ENCODE measurements around the gene CUX1.
"Not testable (repeated sequence)": the region's sequence is repeated elsewhere in the genome, so short reads cannot be mapped to it uniquely, and the experiment has no call there.

CUX1 gene, protein sequence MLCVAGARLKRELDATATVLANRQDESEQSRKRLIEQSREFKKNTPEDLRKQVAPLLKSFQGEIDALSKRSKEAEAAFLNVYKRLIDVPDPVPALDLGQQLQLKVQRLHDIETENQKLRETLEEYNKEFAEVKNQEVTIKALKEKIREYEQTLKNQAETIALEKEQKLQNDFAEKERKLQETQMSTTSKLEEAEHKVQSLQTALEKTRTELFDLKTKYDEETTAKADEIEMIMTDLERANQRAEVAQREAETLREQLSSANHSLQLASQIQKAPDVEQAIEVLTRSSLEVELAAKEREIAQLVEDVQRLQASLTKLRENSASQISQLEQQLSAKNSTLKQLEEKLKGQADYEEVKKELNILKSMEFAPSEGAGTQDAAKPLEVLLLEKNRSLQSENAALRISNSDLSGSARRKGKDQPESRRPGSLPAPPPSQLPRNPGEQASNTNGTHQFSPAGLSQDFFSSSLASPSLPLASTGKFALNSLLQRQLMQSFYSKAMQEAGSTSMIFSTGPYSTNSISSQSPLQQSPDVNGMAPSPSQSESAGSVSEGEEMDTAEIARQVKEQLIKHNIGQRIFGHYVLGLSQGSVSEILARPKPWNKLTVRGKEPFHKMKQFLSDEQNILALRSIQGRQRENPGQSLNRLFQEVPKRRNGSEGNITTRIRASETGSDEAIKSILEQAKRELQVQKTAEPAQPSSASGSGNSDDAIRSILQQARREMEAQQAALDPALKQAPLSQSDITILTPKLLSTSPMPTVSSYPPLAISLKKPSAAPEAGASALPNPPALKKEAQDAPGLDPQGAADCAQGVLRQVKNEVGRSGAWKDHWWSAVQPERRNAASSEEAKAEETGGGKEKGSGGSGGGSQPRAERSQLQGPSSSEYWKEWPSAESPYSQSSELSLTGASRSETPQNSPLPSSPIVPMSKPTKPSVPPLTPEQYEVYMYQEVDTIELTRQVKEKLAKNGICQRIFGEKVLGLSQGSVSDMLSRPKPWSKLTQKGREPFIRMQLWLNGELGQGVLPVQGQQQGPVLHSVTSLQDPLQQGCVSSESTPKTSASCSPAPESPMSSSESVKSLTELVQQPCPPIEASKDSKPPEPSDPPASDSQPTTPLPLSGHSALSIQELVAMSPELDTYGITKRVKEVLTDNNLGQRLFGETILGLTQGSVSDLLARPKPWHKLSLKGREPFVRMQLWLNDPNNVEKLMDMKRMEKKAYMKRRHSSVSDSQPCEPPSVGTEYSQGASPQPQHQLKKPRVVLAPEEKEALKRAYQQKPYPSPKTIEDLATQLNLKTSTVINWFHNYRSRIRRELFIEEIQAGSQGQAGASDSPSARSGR (N-terminal part only)

DNA sequence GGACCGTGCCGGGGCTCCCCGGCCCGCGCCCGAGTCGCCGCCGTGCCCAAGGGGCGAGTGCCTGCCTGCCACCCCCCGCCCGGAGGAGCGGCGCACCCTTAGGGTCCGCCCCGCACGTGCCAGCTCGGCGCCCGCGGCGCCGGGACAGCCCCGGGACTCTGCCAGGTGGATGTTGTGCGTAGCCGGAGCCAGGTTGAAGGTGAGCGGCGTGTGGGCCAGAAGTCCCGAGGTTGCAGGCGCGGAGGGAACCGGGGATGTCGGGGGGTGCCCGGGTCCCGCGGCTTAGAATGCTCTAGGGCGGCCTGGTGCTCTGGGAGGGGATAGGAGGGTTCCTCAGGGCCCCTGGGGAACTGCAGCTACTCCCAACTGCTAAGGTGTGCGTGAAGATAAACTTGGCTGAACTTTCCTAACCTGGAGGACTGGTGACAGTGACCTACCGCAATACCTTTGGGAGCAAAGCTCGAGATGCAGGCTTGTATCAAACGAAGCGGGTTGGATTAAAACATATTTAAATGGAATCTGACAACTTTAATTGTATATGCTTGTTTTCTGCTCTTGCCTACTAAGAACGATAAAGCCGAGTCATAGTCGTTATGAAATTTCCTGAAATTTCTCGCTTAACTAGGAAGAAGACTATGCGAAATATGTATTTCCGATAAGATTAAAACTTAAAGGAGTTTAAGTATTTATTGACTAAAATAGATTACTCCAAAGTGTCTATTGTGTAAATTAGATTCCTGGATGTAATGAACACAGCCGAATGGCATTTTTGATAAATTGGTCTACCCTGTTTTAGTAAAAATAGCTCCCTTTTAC lies at the start of gene CUX1:
TSS of gene CUX1 (plus strand) at position 156 of the 816 bp plus-strand sequence. CDS start at position 170, 14 bp downstream.
- DNase-seq (ENCODE audit: low spot score) = no peak

DNA sequence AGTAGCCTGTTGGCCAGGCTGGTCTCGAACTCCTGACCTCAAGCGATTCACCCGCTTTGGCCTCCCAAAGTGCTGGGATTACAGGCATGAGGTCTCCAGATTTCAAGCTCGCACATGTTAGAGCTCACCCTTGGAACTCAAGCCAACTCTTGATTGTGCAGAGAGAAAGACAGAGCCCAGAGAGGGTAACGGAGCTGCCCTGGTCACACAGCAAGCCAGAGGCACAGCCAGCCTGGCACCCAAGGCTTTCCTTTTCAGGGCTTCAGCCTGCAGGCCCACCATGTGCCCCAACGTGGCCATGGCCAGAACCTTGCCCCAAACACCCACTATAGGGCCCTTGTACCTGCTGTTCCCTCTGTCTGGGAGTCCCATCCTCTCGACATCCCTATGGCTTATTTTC lies 49.1 kb upstream of the CUX1 start:
- DNase-seq (ENCODE audit: low spot score) = no peak

DNA sequence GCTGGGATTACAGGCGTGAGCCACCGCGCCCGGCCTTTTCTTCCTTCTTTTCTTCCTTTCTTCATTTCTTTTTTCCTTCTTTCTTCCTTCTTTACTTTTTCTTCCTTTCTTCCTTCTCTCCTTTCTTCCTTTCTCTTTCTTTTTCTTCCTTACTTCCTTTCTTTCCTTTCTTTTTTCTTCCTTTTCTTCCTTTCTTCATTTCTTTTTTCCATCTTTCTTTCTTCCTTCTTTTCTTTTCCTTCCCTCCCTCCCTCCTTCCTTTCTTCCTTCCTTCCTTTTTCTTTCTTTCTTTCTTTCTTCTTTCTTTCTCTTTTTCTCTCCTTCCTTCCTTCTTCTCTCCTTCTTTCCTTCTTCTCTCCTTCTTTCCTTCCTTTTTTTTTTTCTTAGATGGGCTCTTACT lies 47.0 kb upstream of the CUX1 start:
- DNase-seq (ENCODE audit: low spot score) = no peak

DNA sequence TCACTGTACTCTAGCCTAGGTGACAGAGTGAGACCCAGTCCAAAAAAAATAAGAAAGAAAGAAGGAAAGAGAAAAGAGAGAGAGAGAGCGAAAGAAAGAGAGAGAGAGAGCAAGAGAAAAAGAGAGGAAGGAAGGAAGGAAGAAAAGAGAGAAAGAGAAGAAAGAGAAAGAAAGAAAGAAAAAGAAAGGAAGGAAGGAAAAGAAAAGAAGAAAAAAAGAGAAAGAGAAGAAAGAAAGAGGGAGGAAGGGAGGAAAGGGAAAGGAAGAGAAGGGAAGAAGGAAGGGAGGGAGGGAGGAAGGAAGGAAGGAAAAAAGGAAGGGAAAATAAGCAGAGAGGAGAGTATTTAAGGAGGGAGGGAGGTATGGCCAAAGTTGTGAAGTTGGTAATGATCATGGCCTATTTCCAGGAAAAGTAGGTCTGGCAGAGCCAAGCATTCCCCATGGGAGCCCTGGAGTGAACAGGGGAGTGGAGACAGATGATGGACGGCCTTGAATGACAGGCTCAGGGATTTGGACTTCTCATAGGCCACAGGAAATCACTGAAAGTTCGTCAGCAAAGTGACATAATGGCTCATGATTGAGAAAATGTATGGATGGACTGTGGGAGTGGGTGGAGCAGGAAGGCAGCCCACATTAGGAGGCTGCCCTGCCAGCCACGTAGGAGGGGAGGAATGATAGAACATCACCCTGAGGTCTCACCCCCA lies 44.8 kb upstream of the CUX1 start:
- no peak for DNase-seq (ENCODE audit: low spot score)

DNA sequence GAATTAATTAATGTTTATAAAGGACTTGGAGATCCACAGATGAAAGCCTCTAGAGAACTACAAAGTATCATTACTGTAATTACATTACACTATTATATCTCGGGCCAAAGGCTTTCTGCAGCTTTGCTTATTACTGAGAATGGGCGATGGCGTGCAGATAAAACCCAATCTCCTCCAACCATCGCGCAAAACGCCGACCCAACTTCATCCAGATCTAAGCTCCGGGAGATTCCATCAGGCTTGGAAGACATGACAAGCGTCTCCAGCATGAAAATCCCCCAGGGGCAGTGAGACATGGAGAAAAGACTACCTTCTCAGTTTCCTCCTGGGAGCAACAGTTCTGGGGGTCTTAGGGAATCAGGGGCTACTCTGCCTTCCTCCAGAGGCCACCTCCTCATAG lies 42.2 kb upstream of the CUX1 start:
- DNase-seq (ENCODE audit: low spot score) = no peak

DNA sequence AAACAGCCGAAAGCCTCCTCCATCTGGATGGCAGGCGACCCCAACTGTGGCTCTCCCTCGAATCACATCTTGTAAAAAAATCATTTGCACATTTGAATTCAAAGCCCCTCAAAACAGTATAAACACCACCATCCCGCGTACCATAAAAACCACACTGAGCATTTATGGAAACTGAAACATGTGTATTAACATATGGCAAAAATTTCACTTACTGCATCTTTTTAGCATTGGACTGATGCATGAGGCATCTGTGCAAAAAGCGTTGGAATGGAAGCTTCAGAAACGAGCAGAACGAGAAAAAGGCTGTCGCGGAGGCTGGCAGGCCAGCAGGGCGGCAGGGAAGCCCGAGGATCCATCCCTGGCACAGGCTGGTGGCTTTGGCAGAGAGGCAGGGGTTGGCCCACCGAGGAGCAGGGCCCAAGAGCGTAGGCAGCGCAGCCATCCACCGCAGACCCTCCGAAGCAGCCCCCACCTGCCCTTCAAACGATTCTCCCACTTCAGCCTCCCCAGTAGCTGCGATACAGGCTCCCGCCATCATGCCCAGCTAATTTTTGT lies 39.3 kb upstream of the CUX1 start:
- DNase-seq (ENCODE audit: low spot score) = no peak

DNA sequence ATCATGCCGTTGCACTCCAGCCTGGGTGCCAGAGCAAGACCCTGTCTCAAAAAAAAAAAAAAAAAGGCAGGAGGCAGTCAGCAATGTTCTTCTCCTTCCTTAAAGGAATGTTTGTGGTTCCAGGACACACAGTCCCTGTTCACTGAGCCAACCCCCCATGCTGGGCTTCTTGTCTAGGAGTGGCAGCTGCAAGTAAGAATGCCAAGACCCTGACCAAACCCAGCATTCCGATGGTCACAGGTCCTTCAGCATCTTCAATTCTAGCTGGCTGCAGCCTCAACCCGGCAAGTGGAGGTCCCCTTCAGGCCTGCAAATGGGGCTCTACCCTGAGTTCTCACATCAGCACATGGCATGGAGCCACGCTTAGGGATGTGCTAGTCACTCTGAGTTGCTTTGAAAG lies 38.2 kb upstream of the CUX1 start:
- DNase-seq (ENCODE audit: low spot score) = no peak

DNA sequence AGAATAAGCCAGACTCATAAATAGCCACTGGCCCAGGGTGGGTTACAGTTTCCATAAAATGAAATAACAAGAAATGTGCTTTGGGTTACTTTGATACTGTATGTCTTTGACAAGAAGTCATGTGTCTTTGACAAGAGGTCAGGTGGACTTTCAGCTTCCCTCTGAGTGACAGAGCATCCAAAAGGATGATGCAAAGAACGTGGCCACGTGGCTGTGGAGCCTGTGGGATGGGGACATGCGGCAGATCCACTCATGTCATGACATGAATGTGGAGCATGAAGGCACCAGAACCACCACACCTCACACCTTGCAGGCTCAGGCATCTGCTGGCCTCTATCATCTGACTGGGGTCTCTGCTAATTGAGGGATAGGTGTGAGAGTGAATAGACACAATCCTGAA lies 37.1 kb upstream of the CUX1 start:
- DNase-seq (ENCODE audit: low spot score) = no peak

DNA sequence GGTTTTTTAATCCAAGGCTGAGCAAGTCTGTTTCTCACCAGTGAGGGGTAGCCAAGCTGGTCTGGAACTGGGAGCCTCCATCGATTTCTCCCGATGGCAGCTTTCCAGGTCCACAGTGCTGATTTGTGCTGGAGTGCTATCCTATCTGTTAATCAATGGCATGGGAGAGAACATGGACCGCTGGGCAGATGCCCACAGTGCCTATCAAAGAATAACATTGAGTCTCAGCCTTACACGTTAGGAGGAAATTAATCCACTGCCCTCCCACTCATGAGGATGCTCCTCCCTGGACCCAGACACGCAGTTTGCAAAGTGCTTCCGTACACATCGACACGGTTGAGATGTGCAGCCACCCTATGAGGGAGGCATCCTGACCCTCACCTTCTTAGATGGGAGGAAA lies 36.0 kb upstream of the CUX1 start:
- DNase-seq (ENCODE audit: low spot score) = no peak

DNA sequence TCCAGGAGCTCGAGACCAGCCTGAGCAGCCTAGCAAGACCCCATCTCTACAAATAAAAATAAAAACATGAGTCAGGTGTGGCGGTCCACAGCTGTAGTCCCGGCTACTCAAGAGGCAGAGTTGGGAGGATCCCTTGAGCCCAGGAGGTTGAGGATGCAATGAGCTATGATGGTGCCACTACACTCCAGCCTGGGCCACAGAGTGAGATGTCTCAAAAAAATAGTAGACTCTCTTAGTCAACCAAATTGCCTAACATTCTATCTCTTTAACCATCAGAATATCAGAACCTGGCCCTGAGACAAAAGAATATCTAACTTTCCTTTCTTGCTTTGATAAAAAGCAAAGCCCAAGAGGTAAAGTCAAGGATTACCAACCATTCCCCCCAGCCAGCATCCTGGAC lies 35.0 kb upstream of the CUX1 start:
- DNase-seq (ENCODE audit: low spot score) = no peak

DNA sequence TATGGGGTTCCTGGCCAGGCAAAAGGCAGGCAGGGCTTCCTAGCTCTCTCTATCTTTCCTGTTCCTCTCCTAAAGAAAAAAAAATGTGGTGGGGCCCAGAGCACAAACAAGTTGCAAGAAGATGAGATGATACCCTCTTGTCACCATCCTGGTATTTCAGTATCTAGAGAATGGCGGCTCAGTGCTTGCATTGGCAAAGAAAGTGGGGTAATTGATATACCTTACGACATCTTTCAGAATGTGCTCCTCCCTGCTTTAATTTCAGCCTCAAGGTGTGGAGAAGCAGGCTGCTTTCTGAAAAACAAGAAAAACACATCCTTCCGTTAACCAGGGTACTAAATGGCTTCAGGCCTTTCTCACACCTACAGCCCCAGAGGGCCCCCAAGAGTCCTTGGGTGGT lies 34.5 kb upstream of the CUX1 start:
- DNase-seq (ENCODE audit: low spot score) = no peak

DNA sequence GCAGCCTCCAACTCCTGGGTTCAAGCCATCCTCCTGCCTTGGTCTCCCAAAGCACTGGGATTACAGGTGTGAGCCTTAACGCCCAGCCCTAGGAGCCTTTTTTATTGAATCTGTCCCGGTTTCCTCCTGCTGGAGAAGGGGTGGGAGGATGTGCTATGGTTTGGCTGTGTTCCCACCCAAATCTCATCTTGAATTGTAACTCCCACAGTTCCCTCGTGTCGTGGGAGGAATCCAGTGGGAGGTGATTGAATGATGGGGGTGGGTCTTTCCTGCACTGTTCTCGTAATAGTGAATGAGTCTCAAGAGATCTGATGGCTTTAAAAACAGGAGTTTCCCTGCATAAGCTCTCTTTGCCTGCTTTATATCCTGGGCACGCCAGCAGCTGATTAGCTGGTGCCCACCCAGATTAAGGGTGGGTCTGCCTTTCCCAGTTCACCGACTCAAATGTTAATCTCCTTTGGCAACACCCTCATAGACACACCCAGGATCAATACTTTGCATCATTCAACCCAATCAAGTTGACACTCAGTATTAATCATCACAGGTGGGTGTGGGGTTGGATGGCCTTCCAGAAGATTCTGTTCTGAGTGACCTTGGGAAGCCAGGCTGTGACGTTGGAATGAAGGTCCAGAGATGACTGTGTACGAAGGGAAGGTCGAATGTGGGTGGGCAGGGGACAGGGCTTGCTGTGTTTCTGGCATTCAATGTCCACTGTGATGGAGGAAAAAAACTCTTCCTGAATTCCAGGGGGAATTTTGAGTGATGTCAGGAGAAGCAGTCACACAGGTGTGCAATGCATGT lies 33.8 kb upstream of the CUX1 start:
- DNase-seq (ENCODE audit: low spot score) = no peak

DNA sequence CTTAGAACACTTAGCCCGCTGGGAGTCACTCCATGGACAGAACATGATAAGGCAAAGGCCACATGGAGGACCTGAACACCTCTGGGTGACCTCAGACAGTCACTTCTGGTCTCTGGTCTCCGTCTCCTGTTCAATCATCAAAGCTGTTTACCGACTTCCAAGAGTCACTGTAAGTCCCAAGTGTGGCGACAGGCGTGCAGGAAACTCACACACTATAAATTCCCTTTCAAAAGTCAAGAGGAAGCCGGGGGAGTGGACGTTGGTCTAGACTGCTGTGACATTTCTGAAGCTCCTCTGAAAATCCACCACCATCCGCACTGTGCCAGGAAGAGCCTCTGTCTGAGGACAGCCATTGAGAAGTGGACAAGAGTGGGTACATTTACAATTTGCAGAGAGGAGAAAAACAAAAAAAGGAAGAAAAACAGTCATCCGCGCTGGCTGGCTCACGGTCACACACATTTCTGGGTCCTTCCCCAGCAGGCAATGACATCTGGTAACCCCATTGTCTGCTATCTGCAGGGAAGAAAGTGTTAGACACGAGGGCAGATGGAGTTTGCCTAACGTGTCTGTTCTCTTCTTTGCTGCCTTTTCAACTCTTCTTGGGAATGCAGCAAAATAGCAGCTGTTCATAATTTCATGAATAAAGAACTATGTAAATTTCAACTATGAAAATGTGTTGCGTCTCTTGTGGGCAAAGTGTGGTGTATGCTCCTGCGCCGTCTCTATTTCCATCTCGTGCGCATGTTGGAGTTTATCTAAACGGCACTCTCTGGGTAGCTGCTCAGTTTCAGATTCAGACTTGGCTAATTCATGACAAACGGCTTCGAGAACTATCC lies 32.9 kb upstream of the CUX1 start:
- DNase-seq (ENCODE audit: low spot score) = peak; percentile 34

DNA sequence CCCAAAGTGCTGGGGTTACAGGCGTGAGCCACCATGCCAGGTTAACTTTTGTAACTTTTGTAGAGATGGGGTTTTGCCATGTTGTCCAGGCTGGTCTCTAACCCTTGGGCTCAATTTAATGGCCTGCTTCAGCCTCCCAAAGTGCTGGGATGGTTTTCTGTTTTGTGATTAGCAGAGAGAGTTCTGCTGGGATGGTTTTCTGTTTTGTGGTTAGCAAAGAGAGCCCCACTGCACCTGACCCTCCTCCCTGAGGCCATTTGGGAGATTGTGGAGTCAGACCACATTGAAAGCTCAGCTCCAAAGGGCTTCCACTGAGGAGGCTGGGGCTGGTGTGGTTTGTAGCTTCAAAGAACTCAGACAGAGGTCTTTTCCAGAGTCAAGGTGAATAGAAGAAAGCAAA lies 29.6 kb upstream of the CUX1 start:
- no peak for DNase-seq (ENCODE audit: low spot score)

DNA sequence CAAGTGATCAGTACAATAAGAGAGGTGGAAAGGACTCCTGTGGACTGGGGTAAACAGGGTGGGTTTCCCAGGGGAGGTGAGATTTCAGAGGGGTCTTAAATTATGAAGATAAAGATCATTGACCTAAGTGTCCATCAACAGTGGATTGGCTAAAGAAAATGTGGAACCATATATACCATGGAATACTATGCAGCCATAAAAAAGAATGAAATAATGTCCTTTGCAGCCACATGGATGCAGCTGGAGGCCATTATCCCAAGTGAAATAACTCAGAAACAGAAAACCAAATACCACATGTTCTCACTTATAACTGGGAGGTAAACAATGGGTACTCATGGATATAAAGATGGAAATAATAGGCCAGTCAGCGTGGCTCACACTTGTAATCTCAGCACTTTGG lies 28.9 kb upstream of the CUX1 start:
- no peak for DNase-seq (ENCODE audit: low spot score)

DNA sequence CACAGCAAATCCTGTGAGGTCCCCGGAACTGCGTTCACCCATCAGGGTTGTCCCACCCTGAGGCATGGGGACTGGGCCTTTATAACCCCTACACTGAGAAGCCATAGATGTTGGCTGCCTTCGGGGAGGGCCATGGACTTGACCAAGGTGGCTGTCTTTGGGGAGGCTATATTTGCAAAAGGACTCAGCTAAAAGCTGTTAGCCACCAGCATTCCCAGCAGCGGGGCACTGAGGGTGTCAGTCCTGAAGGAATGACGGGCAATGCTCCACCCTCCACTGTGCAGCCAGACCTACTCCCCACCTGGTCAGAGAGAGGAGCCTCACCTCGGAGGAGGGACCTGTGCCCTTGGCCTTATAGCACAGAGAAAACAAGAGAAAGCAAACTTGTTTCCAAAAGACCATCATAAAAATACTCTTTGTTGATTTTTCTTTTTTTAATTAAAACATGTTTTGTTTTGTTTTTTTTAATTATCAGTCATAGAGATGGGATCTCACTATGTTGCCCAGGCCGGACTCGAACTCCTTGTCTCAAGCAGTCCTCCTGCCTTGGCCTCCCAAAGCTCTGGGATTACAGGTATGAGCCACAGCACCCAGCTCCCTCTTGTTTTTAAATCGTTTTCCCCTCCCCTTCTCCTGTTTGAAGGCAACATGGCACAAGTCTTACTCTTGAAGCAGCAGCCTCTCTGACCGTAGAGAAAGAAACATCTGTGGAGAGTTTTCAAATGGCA lies 26.7 kb upstream of the CUX1 start:
- no peak for DNase-seq (ENCODE audit: low spot score)

DNA sequence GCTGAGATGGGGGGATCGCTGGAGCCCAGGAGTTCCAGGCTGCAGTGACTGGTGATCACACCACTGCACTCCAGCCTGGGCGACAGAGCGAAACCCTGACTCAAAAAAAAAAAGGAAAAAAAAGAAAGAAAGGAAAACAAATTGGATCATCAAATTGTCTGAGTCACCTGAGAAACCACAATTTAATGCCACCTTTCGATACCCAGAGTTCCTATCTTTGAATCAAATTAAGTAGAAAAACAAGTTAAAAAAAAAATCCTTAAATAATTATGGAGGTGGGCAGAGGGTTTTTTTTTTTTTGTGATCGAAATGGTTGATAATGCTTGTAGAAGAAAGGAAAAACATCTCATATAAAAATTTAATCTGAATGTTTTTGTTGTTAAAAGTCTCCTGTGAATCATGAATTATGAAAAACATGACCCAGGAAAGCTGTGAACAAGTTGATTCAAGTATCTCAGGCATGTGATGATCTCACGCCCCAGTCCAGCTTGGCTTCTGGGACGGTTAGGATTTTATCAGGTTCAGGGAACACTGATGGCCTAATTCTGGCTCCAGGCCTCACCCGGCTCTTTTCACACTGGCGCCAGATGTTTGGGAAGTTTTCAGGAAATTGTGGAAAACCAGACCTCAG lies 25.3 kb upstream of the CUX1 start:
- DNase-seq (ENCODE audit: low spot score) = peak; percentile 76

DNA sequence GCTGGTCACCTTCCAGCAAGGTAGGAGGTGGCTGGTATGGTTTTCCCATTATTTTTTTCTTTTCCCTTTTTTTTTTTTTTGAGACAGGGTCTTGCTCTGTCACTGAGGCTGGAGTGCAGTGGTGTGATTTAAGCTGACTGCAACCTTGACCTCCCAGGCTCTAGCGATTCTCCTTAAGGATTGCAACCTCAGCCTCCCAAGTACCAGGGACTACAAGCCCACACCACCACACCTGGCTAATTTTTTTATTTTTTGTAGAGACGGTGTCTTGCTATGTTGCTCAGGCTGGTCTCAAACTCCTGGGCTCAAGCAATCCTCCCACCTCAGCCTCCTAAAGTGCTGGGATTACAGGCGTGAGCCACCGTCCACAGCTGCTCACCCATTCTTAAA lies 24.7 kb upstream of the CUX1 start:
- not testable (repeated sequence) for DNase-seq (ENCODE audit: low spot score)
